HFF-Myc (cell line): ENCODE results near the gene COQ5.
A peak's percentile ranks its signal among the peaks of the same experiment; 100 is the strongest.

Source experiments
- DNase-seq: peaks from one replicate; pipeline ENCODE4 v3.0.0-alpha.2; 2011; ENCODE audit warnings: low read depth; ENCODE audit errors: extremely low read depth
- H3K4me3 ChIP-seq: replicated peaks from 2 replicates; pipeline ENCODE4 v1.5.1; 2011; ENCODE audit warnings: low read depth, mild to moderate bottlenecking, control low read depth, low read length
- CTCF ChIP-seq: IDR thresholded peaks from 2 replicates; pipeline ENCODE4 v1.5.1; 2012; ENCODE audit warnings: mild to moderate bottlenecking, low read depth, low read length, control low read depth; ENCODE audit errors: missing control alignments

The COQ5 gene

GRCh38 chr12:120481022-120481767 lies 47.8 kb downstream of the COQ5 start:
- no peak for DNase-seq
- TF ChIP-seq CTCF = no peak
- no peak overlapping the region for H3K4me3 ChIP-seq

GRCh38 chr12:120480211-120480610 lies 48.7 kb downstream of the COQ5 start:
- TF ChIP-seq CTCF = no peak
- DNase-seq = no peak
- H3K4me3 ChIP-seq = no peak overlapping the region

- H3K4me3 ChIP-seq = no peak overlapping the region
- TF ChIP-seq CTCF = no peak
- no peak for DNase-seq
Observed at GRCh38 chr12:120479458-120479857, 49.5 kb downstream of the COQ5 start.

GRCh38 chr12:120475643-120476042 lies 53.3 kb downstream of the COQ5 start:
- TF ChIP-seq CTCF = no peak
- H3K4me3 ChIP-seq = no peak overlapping the region
- no peak for DNase-seq

GRCh38 chr12:120474616-120474960 lies 54.4 kb downstream of the COQ5 start:
- peak; percentile 53 for DNase-seq
- H3K4me3 ChIP-seq = no peak overlapping the region
- TF ChIP-seq CTCF = no peak

- DNase-seq = no peak
- H3K4me3 ChIP-seq = no peak overlapping the region
- TF ChIP-seq CTCF = no peak
Observed at GRCh38 chr12:120473807-120474615, 54.9 kb downstream of the COQ5 start.

GRCh38 chr12:120472521-120472920 lies 56.4 kb downstream of the COQ5 start:
- TF ChIP-seq CTCF = no peak
- no peak overlapping the region for H3K4me3 ChIP-seq
- no peak for DNase-seq
